Astrocyte (in vitro differentiated cells and primary cell): ENCODE measurements around the gene SCYGR8. TPM values are rescaled to one million over a fixed set of nuclear protein-coding genes. Genes with fewer than 3 reads are reported as not detected.
A peak's percentile ranks its signal among the peaks of the same experiment; 100 is the strongest.

Source experiments
- DNase-seq: peaks from one replicate; pipeline ENCODE4 v3.0.0-alpha.2; 2010; ENCODE audit warnings: low read depth
- FAIRE-seq: peaks from 2 replicates; lab custom pipeline; 2011; peaks lifted over from hg19 to GRCh38; lab: Jason Lieb, UNC
- H2AFZ ChIP-seq: 2 replicates; pipeline ENCODE4 v1.6.0; 2012; ENCODE audit warnings: low read depth, low read length, inconsistent platforms
- H3K27ac ChIP-seq: 2 replicates; pipeline ENCODE4 v1.5.1; 2011; ENCODE audit warnings: low read depth, low read length, inconsistent platforms
- H3K27me3 ChIP-seq: 2 replicates; pipeline ENCODE4 v1.6.0; 2011; ENCODE audit warnings: low read length, inconsistent platforms; ENCODE audit not compliant: insufficient read depth
- H3K36me3 ChIP-seq: 2 replicates; pipeline ENCODE4 v1.5.1; 2011; ENCODE audit warnings: low read length, inconsistent platforms; ENCODE audit not compliant: insufficient read depth
- H3K4me1 ChIP-seq: 2 replicates; pipeline ENCODE4 v1.5.1; 2011; ENCODE audit warnings: low read length, inconsistent platforms; ENCODE audit not compliant: insufficient read depth
- H3K4me2 ChIP-seq: 2 replicates; pipeline ENCODE4 v1.6.0; 2012; ENCODE audit warnings: low read length, inconsistent platforms
- H3K4me3 ChIP-seq: 2 replicates; pipeline ENCODE4 v1.5.1; 2011; ENCODE audit warnings: low read depth, mild to moderate bottlenecking, low read length, inconsistent platforms; ENCODE audit not compliant: insufficient read depth
- H3K79me2 ChIP-seq: 2 replicates; pipeline ENCODE4 v1.6.0; 2012; ENCODE audit warnings: mild to moderate bottlenecking, low read length, inconsistent platforms; ENCODE audit not compliant: insufficient read depth
- H3K9ac ChIP-seq: 2 replicates; pipeline ENCODE4 v1.6.0; 2012; ENCODE audit warnings: mild to moderate bottlenecking, low read length, inconsistent platforms
- H3K9me3 ChIP-seq: 2 replicates; pipeline ENCODE4 v1.5.1; 2012; ENCODE audit warnings: low read depth, mild to moderate bottlenecking, low read length, inconsistent platforms; ENCODE audit not compliant: insufficient read depth
- H4K20me1 ChIP-seq: 2 replicates; pipeline ENCODE4 v1.6.0; 2012; ENCODE audit warnings: low read length, inconsistent platforms; ENCODE audit not compliant: insufficient read depth
- H3K27ac Mint-ChIP-seq: one replicate; pipeline ENCODE4 v1.8.0; 2021; ENCODE audit warnings: mild to moderate bottlenecking, mixed read lengths; ENCODE audit not compliant: unreplicated experiment
- H3K27me3 Mint-ChIP-seq: one replicate; pipeline ENCODE4 v1.8.0; 2021; ENCODE audit warnings: low read depth, mixed read lengths; ENCODE audit not compliant: unreplicated experiment
- H3K36me3 Mint-ChIP-seq: one replicate; pipeline ENCODE4 v1.8.0; 2021; ENCODE audit warnings: low read depth, mixed read lengths; ENCODE audit not compliant: unreplicated experiment
- H3K4me1 Mint-ChIP-seq: one replicate; pipeline ENCODE4 v1.8.0; 2021; ENCODE audit warnings: low read depth, mixed read lengths; ENCODE audit not compliant: unreplicated experiment
- H3K4me3 Mint-ChIP-seq: one replicate; pipeline ENCODE4 v1.8.0; 2021; ENCODE audit warnings: mild to moderate bottlenecking, moderate library complexity, mixed read lengths; ENCODE audit not compliant: unreplicated experiment
- H3K9me3 Mint-ChIP-seq: one replicate; pipeline ENCODE4 v1.8.0; 2021; ENCODE audit warnings: mild to moderate bottlenecking, mixed read lengths; ENCODE audit not compliant: unreplicated experiment
- EZH2 ChIP-seq: IDR thresholded peaks from 2 replicates; pipeline ENCODE4 v1.6.1; 2012; ENCODE audit warnings: mild to moderate bottlenecking, low read length, inconsistent platforms; ENCODE audit not compliant: insufficient read depth
- total RNA-seq: library from RNA; stranded (reverse); gene quantifications from 2 replicates; pipeline ENCODE4 v1.2.1, GENCODE V29; 2021
- TF ChIP-seq, protein P1 (sequence below): IDR thresholded peaks from 2 replicates; pipeline ENCODE4 v1.5.1; 2011; ENCODE audit warnings: low read depth, mild to moderate bottlenecking, inconsistent platforms, low read length, moderate library complexity; ENCODE audit not compliant: insufficient read depth

The SCYGR8 gene
- total RNA-seq, 1 donor from 2014 or later: not detected

DNA sequence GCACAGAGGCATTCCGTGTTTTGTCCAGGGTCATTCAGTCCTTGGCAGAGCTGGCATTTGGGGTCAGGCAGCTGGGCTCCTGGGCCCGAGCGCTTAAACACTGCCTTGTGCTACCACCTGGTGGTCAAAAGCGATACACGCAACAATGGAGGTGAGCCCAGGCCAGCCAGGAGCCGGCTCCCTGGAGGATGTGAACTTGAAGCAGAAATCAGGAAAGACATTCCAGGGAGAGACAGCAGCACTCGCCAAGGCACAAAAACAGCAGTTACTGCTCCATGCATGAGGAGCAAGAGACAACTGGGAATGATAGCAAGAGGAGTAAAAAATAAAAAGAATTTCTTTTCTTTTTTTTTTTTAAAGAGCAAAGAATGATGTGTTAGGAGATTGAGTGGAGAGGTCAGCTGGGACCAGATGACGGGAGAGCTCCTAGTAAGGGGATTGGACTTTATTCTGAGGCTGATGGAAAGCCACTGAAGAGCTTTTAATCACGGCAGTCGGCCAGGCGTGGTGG, 20.7 kb downstream of the SCYGR8 start:
- Histone ChIP-seq H3K4me3 (no peak overlapping the region), H3K9me3 (no peaks in the 10 kb centered on the region), H3K4me1 (peaks cover 5% of the 10 kb centered on the region), H3K9ac (no peak overlapping the region), H3K27me3 (no peaks in the 10 kb centered on the region), H3K79me2 (no peaks in the 10 kb centered on the region), H3K27ac (no peak overlapping the region), H4K20me1 (no peaks in the 10 kb centered on the region), H3K4me2 (no peak overlapping the region), H3K36me3 (no peaks in the 10 kb centered on the region), H2AFZ (no peak overlapping the region)
- FAIRE-seq (no peak), DNase-seq (peak; percentile 50)
- no peak overlapping the region for H3K27ac Mint-ChIP-seq
- no peaks in the 10 kb centered on the region for H3K36me3 Mint-ChIP-seq
- H3K4me3 Mint-ChIP-seq: no peak overlapping the region
- no peak for TF ChIP-seq EZH2
- TF ChIP-seq, protein P1, sequence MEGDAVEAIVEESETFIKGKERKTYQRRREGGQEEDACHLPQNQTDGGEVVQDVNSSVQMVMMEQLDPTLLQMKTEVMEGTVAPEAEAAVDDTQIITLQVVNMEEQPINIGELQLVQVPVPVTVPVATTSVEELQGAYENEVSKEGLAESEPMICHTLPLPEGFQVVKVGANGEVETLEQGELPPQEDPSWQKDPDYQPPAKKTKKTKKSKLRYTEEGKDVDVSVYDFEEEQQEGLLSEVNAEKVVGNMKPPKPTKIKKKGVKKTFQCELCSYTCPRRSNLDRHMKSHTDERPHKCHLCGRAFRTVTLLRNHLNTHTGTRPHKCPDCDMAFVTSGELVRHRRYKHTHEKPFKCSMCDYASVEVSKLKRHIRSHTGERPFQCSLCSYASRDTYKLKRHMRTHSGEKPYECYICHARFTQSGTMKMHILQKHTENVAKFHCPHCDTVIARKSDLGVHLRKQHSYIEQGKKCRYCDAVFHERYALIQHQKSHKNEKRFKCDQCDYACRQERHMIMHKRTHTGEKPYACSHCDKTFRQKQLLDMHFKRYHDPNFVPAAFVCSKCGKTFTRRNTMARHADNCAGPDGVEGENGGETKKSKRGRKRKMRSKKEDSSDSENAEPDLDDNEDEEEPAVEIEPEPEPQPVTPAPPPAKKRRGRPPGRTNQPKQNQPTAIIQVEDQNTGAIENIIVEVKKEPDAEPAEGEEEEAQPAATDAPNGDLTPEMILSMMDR: peak; percentile 76
- H3K4me1 Mint-ChIP-seq: peaks cover 8% of the 10 kb centered on the region
- no peaks in the 10 kb centered on the region for H3K27me3 Mint-ChIP-seq
- H3K9me3 Mint-ChIP-seq: no peaks in the 10 kb centered on the region

DNA sequence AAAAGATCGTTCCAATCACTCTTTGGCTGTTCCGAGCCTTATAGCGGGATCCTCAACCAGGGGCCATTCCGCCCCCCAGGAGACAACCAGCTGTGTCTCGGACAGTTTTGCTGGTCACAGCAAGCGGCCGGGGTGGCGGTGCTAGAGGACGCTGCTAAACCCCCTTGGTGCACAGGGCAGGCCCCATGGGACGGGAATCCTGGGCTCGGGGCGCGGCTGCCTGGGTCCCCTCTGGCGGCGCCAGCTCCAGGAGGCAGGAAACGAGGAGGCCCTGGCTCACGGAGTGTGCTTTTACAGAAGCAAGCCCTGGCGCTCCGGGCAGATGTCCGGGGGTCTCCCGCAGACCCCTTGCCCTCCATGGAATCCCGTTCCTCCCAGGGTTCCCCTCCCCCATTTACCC, 22.1 kb downstream of the SCYGR8 start:
- peaks cover 2% of the 10 kb centered on the region for H3K4me1 Mint-ChIP-seq
- Histone ChIP-seq H3K27ac (no peak overlapping the region), H3K4me2 (no peak overlapping the region), H2AFZ (no peak overlapping the region), H3K4me3 (no peak overlapping the region), H3K9me3 (no peaks in the 10 kb centered on the region), H4K20me1 (no peaks in the 10 kb centered on the region), H3K36me3 (no peaks in the 10 kb centered on the region), H3K9ac (no peak overlapping the region), H3K27me3 (no peaks in the 10 kb centered on the region), H3K4me1 (peaks cover 5% of the 10 kb centered on the region), H3K79me2 (no peaks in the 10 kb centered on the region)
- no peak overlapping the region for H3K4me3 Mint-ChIP-seq
- H3K9me3 Mint-ChIP-seq: no peaks in the 10 kb centered on the region
- H3K27ac Mint-ChIP-seq: no peak overlapping the region
- H3K36me3 Mint-ChIP-seq: no peaks in the 10 kb centered on the region
- no peak for FAIRE-seq
- no peaks in the 10 kb centered on the region for H3K27me3 Mint-ChIP-seq
- no peak for TF ChIP-seq EZH2
- TF ChIP-seq, protein P1: no peak
- DNase-seq: no peak

DNA sequence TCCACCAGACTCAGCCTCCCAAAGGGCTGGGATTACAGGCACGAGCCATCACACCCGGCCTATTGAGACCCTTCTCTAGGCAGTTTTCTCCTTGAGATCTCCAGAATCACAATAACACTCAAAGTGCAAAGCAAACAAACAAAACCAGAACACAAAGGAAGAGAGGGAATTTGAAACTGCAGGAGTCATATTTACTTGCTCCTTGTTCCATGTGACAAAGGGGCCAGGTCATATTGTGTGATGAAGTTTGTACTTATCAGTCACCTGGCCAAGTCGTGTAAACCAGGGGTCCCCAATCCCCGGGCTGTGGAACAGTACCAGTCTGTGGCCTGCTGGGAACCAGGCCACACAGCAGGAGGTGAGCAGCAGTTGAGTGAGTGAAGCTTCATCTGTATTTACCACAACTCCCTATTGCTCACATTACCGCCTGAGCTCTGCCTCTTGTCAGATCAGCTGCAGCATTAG, 26.5 kb downstream of the SCYGR8 start:
- no peak overlapping the region for H2AFZ ChIP-seq
- no peaks in the 10 kb centered on the region for H3K9me3 ChIP-seq
- no peaks in the 10 kb centered on the region for H3K79me2 ChIP-seq
- DNase-seq (no peak), FAIRE-seq (no peak)
- no peaks in the 10 kb centered on the region for H4K20me1 ChIP-seq
- Mint-ChIP-seq H3K27ac (no peak overlapping the region), H3K27me3 (peaks cover 3% of the 10 kb centered on the region), H3K4me3 (no peak overlapping the region), H3K9me3 (no peaks in the 10 kb centered on the region), H3K36me3 (no peaks in the 10 kb centered on the region), H3K4me1 (no peaks in the 10 kb centered on the region)
- H3K36me3 ChIP-seq: no peaks in the 10 kb centered on the region
- H3K4me2 ChIP-seq: no peak overlapping the region
- no peak overlapping the region for H3K4me3 ChIP-seq
- no peaks in the 10 kb centered on the region for H3K4me1 ChIP-seq
- H3K9ac ChIP-seq: no peak overlapping the region
- TF ChIP-seq EZH2: no peak
- TF ChIP-seq, protein P1: no peak
- H3K27me3 ChIP-seq: no peaks in the 10 kb centered on the region
- no peak overlapping the region for H3K27ac ChIP-seq
